CD4-positive, alpha-beta T cell treated with Interleukin-15 for 1 hour (primary cell): ENCODE results near the gene ANKFY1.

Source experiments
- DNase-seq: peaks from one replicate; pipeline ENCODE4 v3.0.0-alpha.2; 2020

ANKFY1 gene

GRCh38 chr17:4263282-4264215 is at the start of gene ANKFY1:
ANKFY1 (minus strand) TSS chr17:4263979; CDS start chr17:4263941, 38 bp downstream.
- DNase-seq, result peak; percentile 95

- DNase-seq, result no peak
Measured at GRCh38 chr17:4310354-4311060, 46.7 kb upstream of the ANKFY1 start.

- DNase-seq, result no peak
Measured at GRCh38 chr17:4309897-4310296, 46.1 kb upstream of the ANKFY1 start.

GRCh38 chr17:4307179-4307930 is 43.6 kb upstream of the ANKFY1 start:
- no peak for DNase-seq

- DNase-seq, result no peak
Measured at GRCh38 chr17:4305224-4305623, 41.4 kb upstream of the ANKFY1 start.

DNA sequence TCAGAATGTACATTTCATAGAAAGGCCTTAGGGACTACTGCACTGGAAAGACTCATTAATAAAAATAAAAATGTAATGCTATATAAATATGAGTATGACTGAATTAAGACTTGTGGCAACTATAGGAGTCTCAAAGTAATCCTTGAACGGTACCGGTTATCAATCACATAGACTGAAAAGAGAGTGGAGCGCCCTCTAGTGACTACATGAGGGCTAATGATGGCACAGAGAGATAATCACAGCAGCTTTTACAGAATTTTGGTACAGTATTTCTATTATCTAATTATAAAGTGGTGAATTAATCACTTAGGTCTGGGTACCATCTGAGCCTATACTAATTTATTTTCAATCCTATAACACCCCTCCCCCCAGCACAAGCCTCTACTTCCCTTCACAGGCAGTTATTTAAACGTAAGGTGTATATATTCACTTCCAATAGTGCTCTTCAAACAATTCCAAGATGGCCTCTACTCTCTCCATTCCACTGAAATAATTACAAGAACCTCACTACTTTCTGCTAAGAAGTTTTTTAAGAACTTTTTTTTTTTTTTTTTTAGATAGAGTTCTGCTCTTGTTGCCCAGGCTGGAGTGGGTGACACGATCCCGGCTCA is 40.7 kb upstream of the ANKFY1 start:
- peak; percentile 19 for DNase-seq

GRCh38 chr17:4301066-4301465 is 37.3 kb upstream of the ANKFY1 start:
- no peak for DNase-seq

- no peak for DNase-seq
Measured at GRCh38 chr17:4297351-4297750, 33.6 kb upstream of the ANKFY1 start.

GRCh38 chr17:4295686-4296085 is 31.9 kb upstream of the ANKFY1 start:
- no peak for DNase-seq

DNA sequence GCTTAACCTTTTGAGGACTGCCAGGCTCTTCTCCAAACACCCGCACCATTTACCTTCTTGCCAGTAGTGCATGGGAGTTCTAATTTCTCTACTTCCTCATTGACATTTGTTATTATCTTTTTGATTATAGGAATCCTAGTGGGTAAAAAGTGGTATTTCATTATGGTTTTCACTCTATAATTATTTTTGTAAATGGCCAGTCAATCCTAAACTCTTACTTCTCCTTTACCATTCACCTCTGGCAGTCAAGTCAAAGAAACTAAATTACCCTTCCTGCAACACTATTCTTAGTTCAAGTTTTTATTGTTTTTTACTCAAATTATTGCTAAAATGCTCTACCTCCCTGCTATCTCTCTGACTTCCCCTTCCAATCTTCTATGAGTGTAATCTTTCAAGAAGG is 29.8 kb upstream of the ANKFY1 start:
- no peak for DNase-seq

DNA sequence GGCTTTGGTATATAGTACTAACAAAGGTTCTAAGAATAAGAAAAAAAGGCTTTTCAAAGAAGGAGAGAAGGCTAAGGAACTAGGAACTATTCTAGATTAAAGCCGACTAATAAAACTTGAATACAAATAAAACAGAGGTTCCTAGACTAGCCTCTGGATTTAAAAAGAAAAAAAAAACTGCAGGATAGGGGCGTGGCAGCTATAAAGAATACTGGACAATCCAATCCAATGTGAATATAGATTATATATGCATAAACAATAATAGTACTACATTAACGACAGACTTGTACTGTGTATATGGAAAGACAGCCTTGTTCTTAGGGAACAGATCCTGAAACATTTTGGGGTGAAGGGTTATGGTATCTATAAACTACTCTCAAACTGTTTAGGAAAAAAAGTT is 23.9 kb upstream of the ANKFY1 start:
- DNase-seq, result no peak

DNA sequence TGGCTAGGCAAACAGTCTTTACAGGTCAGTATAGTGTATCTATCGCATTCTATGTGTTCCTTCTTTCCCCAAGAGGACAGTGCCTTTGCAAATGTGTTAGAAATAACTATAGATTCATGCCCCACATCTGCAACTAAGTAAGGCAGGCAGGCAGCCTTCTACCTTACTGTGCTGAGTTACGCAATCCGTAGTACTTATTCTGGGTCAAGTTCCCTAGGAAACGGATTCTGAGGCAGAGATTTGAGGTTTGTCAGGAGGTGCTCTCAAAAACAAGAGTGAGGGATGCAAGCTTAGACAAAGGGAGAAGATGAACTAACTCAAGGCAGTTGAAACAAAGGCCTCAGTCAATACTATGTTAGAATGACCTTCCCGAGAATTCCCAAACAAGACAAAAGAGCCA is 12.7 kb upstream of the ANKFY1 start:
- no peak for DNase-seq

DNA sequence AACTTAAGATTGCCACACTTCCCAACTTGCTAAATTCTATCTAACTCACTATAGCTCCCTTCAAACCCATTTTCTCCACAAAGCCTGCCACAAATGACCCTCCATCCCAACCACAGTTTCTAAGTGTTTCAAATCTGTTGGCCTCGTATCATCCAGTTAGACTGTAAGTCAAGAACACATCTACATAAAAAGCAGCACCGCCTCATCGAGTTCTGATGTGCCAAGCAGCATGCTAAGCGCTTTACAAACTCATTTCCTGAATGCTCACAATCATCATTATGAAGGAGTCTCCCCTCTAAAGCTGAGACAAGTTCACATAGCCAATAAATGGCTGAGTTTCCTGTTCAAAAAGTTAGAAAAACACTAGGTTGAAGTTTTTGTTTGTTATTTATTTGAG is 9.2 kb upstream of the ANKFY1 start:
- no peak for DNase-seq

GRCh38 chr17:4272213-4272971 is 8.6 kb upstream of the ANKFY1 start:
- DNase-seq, result no peak

GRCh38 chr17:4270736-4271135 is 7.0 kb upstream of the ANKFY1 start:
- DNase-seq, result no peak

DNA sequence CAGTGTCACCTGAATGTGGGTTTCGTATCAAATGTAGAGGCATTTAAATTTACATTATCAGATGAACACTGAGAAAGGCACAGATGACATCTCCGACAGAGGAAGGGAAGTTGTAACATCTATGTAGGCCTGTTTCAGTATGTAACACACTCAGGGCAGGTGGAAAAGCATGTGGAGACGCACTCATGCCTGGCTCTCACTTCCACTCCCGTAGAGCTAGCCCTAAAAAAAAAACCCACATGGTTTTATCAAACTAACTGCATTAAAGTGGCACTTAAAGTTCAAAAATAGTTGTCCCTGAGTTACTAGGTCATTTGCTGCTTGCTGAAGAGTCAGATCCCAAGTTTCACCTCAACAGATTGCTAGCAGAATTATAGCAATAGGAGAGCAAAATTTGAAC is 6.1 kb upstream of the ANKFY1 start:
- no peak for DNase-seq

DNA sequence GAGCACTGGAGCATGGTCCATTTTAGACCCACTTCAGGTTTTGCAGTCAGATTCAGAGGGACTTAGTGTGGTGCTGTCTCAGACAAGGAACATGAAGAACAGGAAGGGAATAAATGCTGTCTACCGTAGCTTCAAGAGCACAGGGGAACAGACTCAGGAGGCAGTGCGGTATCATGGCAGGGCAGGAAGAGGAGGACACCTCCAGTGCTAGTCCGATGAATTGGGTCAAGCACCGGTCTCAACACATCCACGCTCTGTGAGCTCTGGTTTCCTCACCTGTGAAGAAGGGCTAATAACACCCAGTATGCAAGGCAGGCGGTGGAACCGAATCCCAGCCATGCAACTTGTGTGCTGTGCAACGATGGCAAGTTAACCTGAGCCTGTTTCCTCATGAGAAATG is 3.6 kb upstream of the ANKFY1 start:
- DNase-seq, result no peak

GRCh38 chr17:4266550-4266949 is 2.8 kb upstream of the ANKFY1 start:
- DNase-seq, result no peak

- no peak for DNase-seq
Measured at GRCh38 chr17:4262703-4263102, 1.1 kb downstream of the ANKFY1 start.

DNA sequence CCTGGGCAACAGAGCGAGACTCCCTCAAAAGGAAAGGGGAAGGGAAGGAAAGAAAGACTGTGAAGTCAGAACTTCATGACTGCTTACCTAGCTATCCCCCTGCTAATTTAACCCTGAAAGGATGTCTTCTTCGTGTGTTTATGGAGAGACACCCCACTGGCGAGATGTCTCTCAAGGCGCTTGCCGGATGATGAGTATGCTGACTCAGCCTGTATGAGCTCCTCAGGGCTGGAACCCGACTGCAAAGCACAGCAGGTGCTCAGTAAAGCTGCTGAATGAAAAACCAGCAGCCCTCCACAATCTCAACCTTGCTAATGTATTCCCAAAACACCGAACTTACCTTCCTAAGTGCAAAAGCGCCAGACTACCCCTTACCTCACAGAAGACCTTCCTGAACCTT is 2.3 kb downstream of the ANKFY1 start:
- DNase-seq, result no peak

- no peak for DNase-seq
Measured at GRCh38 chr17:4258867-4259266, 4.9 kb downstream of the ANKFY1 start.

DNA sequence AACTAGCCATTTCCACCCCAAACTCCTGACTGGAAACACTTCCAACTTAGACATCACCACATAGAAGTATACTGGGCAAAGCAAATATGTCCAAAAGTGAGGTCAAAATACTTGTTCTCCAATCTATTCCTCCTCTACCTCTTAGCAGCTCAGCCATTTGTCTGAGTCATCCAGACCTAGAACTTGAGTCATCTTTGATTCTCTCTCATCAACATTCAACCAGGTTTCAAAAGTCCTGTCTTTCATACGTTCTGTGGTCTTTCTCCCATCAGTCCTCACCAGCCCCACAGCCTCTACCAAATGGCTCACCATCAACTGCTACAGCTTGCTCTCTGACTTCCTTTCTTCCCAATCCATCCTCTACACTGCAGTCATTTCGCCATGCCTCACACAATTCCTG is 6.8 kb downstream of the ANKFY1 start:
- DNase-seq, result no peak
